NCI-H69 (cell line): ENCODE measurements around the gene CERS4.
A peak's percentile ranks its signal among the peaks of the same experiment; 100 is the strongest.
"Not testable (repeated sequence)": the region's sequence is repeated elsewhere in the genome, so short reads cannot be mapped to it uniquely, and the experiment has no call there.

Experiments used
- DNase-seq: peaks from one replicate; lab custom pipeline; 2025; lab: John Stamatoyannopoulos, UW

The CERS4 gene

DNA sequence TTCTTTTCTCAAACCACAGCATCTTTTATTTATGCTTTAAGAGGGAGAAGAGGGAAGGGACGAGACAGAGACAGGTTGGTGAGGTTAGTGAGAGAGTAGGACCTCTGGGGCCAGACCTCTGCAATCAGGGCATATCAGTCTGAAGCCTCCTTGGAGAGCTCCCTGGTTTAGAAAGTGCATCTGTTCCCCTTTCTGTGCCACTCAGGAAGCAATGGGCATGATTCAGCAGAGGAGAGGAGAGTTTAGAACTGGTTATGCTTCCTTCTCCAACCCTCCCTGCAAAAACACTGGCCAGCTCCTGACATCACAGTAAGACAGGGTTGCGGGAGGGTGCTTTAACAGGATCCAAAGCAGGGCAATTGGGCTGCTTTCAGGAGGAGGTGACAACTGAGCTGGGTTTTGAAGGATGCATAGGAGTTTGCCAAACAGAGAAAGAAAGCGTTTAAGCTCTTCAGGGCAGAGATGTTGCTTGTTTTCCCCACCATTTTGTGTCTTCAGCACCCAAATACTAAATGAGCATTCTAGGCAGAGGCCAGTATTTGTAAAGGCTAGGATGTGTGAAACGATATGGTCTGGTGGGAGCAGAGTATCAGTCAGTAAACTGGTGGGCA is 33.1 kb downstream of the CERS4 start:
- DNase-seq = no peak

DNA sequence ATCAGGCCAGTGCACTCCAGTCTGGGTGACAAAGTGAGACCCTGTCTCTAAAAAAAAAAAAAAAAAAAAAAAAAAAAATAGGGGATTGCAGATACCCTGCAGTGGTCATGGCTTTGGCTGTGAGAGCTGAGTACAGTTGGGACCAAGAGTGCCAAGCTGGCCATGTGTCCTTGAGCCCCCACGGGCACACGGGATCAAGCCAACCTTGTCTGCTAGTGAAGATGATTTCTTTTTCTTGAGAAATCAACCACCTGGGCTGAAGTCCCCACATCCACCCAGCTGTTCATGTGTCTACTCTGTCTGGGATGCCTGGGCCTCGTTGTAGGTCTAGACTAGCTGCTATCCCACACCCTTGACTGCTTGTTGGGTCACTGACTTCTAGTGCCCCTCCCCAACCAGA is 34.0 kb downstream of the CERS4 start:
- no peak for DNase-seq

DNA sequence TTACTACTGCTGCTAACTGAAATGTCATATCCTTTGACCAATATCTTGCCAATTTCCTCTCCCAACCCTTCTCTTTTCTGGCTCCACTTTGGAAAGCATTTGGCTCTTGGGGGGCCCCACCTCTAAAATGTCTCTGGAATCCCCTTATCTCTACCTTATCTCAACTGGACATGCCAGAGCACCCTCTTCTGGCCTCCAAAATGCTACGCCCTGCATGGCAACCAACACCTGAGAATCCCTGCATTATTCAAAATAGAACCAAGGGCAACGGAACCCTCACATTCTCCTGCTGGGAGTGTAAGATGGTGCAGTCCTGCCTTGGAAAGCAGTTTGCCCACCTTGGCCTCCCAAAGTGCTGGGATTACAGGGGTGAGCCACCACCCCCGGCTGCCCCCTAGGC is 35.3 kb downstream of the CERS4 start:
- DNase-seq = no peak

DNA sequence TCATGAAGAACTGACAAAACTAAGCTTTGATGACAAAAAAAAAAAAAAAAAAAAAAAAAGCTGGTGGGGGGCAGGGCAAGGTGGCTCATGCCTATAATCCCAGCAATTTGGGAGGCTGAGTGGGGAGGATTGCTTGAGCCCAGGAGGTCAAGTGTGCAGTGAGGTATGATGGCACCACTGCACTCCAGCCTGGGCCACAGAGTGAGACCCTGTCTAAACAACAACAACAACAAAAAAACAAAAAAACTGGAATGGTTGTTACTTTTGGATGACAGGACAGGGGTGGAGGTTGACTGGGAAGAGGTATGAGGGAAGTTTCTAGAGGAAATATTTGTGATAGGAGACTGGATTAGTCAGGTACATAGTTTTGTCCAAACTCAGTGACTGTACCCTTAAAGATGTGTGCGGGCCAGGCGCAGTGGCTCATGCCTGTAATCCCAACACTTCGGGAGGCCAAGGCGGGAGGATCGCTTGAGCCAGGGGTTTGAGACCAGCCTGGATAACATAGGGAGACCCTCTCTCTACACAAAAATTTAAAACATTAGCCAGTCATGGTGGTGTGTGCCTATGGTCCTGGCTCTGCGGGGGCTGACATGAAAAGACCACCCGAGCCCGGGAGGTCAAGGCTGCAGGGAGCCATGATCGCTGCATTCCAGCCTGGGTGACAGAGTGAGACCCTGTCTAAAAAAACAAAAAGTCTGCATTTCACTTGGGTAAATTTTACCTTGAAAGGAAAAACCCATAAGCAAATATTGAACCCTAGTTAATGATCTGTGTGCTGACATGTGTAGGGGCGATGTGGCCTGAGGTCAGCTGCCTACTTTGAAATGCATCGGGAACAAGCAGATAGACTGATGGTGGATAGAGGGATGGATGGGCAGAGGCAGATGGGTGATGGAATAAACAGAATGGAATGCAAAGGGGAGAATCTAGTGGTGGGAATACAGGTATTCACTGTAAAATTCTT is 37.0 kb downstream of the CERS4 start:
- DNase-seq = no peak

DNA sequence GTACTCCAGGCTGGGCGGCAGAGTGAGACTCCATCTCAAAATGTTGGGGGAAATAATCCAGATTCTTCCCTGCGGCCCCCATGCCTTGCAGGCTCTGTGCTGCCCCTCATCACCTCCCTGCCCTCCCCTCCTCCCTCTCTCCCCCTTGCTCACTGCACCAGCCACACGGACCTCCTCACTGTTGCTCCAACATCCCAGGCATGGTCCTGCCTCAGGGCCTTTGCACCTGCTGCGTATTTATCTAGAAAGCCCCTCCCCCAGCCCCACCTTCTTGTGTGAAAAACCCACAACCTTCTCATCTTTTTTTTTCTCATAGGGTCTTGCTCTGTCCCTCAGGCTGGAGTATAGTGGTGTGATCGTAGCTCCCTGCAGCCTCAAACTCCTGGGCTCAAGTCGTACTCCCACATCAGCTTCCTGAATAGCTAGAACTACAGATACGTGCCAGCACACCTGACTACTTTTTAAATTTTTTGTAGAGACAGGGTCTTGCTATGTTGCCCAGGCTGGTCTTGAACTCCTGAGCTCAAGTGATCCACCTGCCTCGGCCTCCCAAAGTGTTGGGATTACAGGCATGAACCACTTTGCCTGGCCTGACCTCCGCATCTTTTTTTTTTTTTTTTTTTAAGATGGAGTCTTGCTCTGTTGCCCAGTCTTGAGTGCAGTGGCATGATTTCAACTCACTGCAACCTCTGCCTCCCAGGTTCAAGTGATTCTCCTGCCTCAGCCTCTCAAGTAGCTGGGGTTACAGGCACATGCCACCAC is 38.1 kb downstream of the CERS4 start:
- DNase-seq = not testable (repeated sequence)

DNA sequence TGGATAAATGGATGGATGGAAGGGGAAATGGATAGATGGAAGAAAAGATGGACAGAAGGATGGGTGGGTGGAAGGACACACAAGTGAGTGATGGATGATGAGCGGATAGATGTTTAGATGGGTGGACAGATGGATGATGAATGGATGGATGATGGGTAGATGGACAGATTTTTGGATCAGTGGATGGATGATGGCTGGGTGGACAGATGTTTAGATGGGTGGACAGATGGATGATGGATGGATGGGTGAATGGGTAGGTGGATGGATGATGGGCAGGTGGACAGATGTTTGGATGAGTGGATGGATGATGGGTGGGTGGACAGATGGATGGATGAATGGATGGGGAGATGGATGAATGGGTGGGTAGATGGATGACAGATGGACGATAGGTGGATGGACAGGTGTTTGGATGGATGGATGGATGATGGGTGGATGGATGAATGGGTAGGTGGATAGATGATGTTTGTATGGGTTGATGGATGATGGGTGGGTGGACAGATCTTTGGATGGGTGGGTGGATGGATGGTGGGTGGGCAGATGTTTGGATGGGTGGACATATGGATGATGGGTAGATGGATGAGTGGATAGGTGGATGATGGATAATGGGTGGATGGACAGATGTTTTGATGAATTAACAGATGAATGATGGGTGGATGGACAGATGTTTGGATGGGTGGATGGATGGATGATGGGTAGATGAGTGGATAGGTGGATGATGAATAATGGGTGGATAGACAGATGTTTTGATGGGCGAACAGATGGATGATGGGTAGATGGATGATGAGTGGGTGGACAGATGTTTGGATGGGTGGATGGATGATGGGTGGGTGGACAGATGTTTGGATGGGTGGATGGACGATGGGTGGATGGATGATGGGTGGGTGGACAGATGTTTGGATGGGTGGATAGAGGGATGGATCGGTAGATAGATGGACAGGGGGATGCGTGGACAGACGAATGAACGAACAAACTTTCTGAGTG is 39.5 kb downstream of the CERS4 start:
- DNase-seq = no peak

- DNase-seq = no peak
Measured at GRCh38 chr19:8250596-8250995, 41.4 kb downstream of the CERS4 start.

DNA sequence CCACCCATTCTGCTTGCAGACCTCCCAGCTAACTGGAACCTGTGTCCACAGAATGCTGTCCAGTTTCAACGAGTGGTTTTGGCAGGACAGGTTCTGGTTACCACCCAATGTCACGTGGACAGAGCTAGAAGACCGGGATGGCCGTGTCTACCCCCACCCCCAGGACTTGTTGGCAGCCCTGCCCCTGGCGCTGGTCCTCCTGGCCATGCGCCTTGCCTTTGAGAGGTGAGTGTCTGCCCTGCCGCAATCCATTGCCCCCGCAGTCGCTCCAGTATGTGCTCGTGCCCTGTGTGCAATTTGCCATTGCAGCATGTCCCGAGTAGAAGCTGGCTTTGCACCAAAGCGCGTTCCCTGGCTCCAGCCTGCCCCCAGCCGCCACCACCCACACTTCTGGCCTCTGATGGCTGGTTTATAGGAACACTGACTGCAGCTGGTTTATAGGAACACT is 41.9 kb downstream of the CERS4 start:
- DNase-seq = no peak

GRCh38 chr19:8252922-8253589 is 43.9 kb downstream of the CERS4 start:
- DNase-seq = peak; percentile 81

DNA sequence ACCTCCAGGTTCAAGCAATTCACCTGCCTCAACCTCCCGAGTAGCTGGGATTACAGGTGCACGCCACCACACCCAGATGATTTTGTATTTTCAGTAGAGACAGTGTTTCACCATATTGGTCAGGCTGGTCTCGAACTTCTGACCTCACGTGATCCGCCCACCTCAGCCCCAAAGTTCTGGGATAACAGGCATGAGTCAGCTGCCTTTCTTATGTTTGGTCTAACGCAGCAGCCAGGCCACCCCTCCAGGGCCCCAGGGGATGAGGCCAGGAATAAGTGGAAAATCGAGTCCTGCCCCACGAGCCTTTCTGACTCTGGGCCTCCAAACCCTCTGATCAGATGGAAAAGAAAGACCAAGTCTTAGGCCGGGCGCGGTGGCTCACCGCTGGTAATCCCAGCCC is 44.5 kb downstream of the CERS4 start:
- DNase-seq = no peak

DNA sequence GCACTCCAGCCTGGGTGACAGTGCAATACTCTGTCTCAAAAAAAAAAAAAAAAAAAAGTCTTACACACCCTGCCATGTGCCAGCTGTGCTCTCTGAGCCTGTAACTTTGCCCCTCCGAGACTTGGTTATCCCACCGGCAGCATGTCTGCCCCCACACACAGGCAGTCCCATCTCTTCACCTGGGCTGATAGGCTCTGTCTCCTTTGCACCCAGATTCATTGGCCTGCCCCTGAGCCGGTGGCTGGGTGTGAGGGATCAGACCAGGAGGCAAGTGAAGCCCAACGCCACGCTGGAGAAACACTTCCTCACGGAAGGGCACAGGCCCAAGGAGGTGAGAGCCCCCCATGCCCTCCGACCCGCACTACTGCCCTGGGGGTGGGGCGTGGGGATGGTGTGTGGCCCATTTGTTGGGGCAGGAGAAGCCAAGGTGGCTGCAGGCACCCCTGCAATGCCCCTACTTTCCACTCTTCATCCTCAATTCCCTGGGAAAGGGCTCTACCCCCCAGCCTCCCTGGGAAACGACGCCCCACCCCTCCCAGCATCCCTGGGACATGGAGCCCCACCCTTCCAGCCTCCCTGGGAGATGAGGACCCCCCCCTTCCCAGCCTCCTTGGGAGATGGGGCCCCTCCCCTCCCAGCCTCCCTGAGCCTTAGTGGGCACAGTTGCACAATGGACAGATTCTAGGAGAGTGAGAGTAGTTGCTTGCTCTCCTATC is 45.3 kb downstream of the CERS4 start:
- no peak for DNase-seq

GRCh38 chr19:8255426-8256125 is 46.4 kb downstream of the CERS4 start:
- DNase-seq = no peak

DNA sequence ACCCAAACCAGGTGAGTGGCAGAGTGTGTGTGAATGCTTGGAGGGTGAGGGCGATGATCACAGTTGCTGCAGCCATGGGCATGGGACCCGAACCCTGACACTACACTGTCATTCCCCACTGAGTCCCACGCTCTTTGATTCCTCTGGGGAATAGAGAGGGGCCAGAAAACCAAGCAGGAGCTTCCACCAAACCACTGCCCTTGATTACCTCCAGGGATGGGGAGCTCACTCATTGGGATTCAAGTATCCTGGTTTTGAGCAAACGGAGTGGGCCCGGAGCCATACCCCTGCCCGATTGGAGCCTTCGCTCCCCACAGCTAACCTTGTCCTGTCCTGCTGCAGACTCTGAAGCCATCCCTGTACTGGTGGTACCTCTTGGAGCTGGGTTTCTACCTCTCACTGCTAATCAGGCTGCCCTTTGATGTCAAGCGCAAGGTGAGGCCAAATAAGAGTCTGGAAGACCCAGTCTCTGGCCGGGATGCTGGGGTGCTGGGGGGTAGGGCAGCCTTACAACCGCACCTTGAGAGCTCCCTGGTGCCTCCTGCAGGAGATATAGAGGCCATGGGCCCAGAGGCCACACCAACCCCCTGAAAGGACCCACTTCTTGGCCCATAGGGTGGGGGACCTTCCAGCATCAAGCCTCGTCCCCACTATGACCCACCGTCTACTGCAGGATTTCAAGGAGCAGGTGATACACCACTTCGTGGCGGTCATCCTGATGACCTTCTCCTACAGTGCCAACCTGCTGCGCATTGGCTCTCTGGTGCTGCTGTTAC is 47.3 kb downstream of the CERS4 start:
- DNase-seq = no peak

- DNase-seq = no peak
Measured at GRCh38 chr19:8257052-8257443, 47.9 kb downstream of the CERS4 start.

DNA sequence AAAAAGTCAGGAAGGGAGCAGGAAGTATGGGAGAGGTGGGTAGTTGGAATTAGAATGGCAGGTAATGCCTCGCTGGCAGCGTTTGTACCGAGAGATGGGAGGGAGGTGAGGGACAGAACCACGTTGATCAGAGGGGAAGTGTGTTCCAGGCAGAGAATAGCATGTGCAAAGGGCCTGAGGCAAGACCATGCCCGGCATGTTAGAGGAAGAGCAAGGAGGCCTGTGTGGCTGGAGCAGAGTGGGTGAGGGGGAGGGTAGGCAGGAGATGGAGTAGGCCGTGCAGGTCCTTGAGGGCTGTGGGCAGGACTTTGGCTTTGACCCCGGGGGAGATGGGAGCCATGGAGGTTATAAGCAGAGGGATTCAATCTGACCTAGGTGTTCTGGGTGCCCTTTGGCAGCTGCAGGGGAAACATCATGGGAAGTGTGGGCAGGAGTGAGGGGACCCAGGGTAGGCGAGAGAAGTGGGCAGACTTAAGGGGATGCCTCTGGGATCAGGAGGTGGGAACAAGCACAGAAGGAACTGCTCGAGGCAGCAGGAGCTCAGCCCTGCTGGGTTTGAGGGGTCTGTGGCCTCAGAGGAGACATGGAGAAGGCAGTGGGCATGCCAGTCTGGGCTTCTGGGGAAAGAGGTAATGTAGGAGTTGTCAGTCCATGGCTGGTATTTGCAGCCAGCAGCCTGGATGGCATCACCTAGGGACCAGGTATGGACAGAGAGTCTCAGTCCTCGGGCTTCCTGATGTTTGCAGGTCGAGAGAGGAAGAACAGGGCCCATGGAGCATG is 50.2 kb downstream of the CERS4 start:
- DNase-seq = no peak

- no peak for DNase-seq
Measured at GRCh38 chr19:8259922-8260247, 50.7 kb downstream of the CERS4 start.

DNA sequence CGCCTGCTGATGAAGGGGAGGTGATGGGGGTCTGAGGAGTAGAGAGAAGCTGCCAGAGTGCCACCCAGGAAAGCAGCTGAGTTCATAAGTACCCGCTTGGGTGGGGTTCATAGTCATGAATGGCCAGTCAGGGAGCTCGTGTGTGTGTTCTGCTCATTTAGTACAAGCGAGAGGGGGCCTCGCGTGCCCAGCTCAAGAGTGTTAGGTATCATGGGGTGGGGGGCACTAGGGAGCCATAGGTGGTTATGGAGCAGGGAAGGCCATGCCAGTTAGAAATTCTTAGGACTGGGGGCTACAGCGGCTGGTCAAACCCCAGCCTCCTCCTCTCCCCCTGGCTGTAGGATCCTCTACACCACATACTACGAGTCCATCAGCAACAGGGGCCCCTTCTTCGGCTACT is 52.2 kb downstream of the CERS4 start:
- no peak for DNase-seq

DNA sequence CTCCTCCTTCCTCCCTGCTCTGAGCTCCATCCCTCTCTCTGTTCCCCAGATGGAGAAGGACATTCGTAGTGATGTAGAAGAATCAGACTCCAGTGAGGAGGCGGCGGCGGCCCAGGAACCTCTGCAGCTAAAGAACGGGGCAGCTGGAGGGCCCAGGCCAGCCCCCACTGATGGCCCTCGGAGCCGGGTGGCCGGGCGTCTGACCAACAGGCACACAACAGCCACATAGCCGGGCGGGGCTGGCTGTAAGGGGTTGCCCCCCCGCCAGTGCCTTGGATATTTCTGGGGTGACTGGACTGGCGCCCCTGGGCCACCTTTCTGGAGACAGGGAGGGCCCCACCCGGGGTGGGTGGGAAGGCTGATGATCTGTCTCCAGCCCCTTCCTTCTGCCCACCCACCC is 52.7 kb downstream of the CERS4 start:
- no peak for DNase-seq
